Measurements from ENCODE around the gene NEMP2.
A peak's percentile ranks its signal among the peaks of the same experiment; 100 is the strongest.

NEMP2 gene

DNA sequence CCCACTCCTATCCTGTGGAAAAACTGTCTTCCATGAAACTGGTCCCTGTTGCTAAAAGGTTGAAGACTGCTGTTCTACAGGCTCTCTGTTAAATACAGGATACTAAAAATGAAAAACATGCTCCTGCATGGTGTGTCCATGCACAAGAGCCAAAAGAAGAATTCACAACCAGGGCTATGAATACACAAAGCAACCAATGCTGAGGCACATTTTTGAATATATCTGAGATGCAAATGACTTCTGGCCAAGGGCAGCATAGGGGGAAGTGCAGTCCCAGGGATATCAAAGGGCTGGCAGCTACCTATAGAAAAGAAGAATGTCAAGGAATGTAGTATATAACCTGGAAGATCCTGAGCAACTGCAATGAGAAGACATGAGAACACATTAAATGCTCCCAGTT lies 6.6 kb downstream of the NEMP2 start:
- no peak for DNase-seq (ENCODE audit: low read depth)
- no peak overlapping the region for H3K4me3 ChIP-seq (ENCODE audit: low read depth, low read length)
- TF ChIP-seq, protein P1, sequence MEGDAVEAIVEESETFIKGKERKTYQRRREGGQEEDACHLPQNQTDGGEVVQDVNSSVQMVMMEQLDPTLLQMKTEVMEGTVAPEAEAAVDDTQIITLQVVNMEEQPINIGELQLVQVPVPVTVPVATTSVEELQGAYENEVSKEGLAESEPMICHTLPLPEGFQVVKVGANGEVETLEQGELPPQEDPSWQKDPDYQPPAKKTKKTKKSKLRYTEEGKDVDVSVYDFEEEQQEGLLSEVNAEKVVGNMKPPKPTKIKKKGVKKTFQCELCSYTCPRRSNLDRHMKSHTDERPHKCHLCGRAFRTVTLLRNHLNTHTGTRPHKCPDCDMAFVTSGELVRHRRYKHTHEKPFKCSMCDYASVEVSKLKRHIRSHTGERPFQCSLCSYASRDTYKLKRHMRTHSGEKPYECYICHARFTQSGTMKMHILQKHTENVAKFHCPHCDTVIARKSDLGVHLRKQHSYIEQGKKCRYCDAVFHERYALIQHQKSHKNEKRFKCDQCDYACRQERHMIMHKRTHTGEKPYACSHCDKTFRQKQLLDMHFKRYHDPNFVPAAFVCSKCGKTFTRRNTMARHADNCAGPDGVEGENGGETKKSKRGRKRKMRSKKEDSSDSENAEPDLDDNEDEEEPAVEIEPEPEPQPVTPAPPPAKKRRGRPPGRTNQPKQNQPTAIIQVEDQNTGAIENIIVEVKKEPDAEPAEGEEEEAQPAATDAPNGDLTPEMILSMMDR (IDR thresholded peaks at IDR 0.05; ENCODE audit: insufficient read depth, low read depth, low read length, missing control alignments): no peak

DNA sequence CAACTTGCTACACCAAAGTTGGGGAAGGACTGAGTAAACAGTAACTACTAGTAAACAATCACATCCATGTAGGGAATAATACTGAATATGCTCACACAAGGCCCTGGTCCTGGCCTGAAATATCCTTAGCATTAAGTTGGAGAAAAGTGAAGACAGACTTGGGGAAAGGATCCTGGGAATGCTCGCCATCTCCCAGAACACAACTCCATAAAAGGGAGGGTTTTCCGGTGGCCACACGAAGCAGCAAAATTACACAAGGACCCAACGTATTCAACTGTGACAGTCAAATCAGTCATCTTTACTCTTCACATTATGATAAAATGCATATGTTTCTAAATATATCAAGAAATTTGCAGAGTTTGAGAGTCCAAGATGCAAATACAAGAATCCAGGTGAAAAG lies 7.3 kb downstream of the NEMP2 start:
- TF ChIP-seq, protein P1 (IDR thresholded peaks at IDR 0.05; ENCODE audit: insufficient read depth, low read depth, low read length, missing control alignments): no peak
- H3K4me3 ChIP-seq (ENCODE audit: low read depth, low read length): no peak overlapping the region
- DNase-seq (ENCODE audit: low read depth): no peak

DNA sequence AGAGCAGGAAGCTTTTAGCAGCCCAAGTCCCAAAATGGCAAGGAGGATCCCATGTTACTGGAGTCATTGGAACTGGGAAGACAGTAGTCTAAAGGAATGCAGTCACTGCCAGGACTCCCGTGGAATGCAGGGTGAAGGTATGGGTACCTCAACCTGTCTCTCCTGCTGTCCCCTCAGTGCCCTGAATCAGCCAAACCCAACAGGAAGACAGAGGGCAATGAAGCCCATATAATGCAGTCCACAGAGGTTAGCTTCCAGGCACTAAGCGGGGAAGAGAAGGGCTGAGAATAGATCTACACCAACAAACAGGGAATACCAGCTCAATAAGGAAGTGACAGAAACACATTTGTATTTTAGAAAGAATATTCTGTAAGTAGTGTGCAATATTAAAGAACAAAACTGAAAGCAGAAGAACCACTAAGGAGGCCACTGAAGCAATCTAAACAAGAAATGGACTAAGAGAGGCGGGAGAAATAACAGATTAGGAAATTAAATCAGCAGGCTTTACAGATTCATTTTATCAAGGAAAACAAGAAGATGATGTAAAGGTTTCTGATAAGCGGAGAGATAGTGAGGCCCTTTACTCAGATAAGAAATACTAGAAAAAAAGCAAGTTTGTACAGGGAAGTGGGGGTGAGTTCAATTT lies 8.3 kb downstream of the NEMP2 start:
- peak overlapping the region; percentile 22; the same call in 1 of the 2 replicates for H3K4me3 ChIP-seq (ENCODE audit: low read depth, low read length)
- TF ChIP-seq, protein P1 (IDR thresholded peaks at IDR 0.05; ENCODE audit: insufficient read depth, low read depth, low read length, missing control alignments): no peak
- DNase-seq (ENCODE audit: low read depth): no peak

- DNase-seq (ENCODE audit: low read depth): peak; percentile 32
- TF ChIP-seq, protein P1 (IDR thresholded peaks at IDR 0.05; ENCODE audit: insufficient read depth, low read depth, low read length, missing control alignments): no peak
- H3K4me3 ChIP-seq (ENCODE audit: low read depth, low read length): no peak overlapping the region
Measured at GRCh38 chr2:190524928-190525327, 9.6 kb downstream of the NEMP2 start.

DNA sequence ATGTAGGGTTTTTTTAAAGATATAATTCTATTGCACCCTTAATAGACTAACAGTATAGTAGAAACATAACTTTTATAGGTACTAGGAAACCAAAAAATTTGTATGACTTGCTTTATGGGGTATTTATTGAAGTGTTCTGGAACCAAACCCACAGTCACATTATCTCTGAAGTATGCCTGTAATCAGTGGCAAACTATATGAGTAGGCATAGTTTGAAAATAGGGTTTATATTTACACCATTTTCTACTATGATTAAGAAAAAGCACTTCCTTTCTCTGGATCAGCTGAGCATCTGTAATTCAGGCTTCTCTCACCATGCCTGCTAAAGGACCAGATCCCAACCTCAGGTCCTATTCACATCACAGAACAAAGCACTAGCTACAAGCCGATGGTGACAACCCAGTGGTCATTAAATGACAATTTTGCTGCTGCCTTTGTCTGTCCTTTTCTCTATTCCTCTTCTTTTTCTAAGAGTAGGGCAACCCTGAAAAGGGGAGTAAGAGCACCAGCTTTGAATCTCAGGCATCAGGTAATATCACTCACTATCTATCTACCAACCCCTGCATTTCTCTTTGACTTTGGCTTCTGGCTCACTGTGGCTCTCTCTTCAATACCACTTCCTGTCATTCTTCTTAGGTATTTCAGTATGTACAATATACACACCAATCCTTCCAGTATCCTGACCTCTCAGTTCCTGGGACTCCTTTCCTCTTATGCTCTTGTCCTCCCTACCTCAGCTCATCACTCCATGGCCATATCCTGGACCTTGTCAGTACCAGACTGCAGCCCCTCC lies 14.4 kb downstream of the NEMP2 start:
- H3K4me3 ChIP-seq (ENCODE audit: low read depth, low read length): no peak overlapping the region
- TF ChIP-seq, protein P1 (IDR thresholded peaks at IDR 0.05; ENCODE audit: insufficient read depth, low read depth, low read length, missing control alignments): no peak
- no peak for DNase-seq (ENCODE audit: low read depth)

- TF ChIP-seq, protein P1 (IDR thresholded peaks at IDR 0.05; ENCODE audit: insufficient read depth, low read depth, low read length, missing control alignments): no peak
- DNase-seq (ENCODE audit: low read depth): no peak
- no peak overlapping the region for H3K4me3 ChIP-seq (ENCODE audit: low read depth, low read length)
Measured at GRCh38 chr2:190517468-190517867, 17.1 kb downstream of the NEMP2 start.

All from GM12865 (cell line).